Heart left ventricle (tissue), 13 donors: ENCODE data around the gene CARMIL3.

Experiments
- CTCF ChIP-seq, 12 donors: fragments of 200-600 bp; sonication (generic) in 4 of 12; IDR thresholded peaks; one replicate each; pipeline versions ENCODE4 v1.5.0 to v1.8.0; 2018 to 2022; ENCODE audit warnings: antibody characterized with exemption in 12 of 12, mild to moderate bottlenecking in 5 of 12
- POLR2A ChIP-seq, 2 donors: fragments of 450-650 bp; IDR thresholded peaks; one replicate each; pipeline ENCODE4 v1.6.1; 2017; ENCODE audit warnings: antibody characterized with exemption in 2 of 2, mild to moderate bottlenecking in 2 of 2, moderate library complexity in 2 of 2
- donor health status: ischemic (EF 13 %, LVEDD 7.1; RV severe dilation, severe dysfunction).
- donor health status: DM: no; HTN: yes; CAD: no.
- donor health status: DM: no; HTN: no; CAD: no.
- donor health status: ischemic (EF 25% LVEDD 6.9; RV normal size, moderate dysfunction).
- donor health status: ischemic (EF 25% LVEDD 5.7; RV mildly dilated, moderate dysfunction).
- donor health status: ischemic (EF 35%, LVEDD 5.7; RV mildly dilated, moderate dysfunction).
- donor health status: nonischemic (EF 11% LVEDD 7.7; RV severe dilation, severe dysfunction).
- donor health status: DM: yes; HTN: yes; CAD: no.
- donor health status: PGD.
- donor health status: ischemic (EF 29% LVEDD 5.4; RV normal size, mild dysfunction).
- donor health status: nonischemic (EF 23%, LVEDD 6.1; RV moderate dilation, normal function).

DNA sequence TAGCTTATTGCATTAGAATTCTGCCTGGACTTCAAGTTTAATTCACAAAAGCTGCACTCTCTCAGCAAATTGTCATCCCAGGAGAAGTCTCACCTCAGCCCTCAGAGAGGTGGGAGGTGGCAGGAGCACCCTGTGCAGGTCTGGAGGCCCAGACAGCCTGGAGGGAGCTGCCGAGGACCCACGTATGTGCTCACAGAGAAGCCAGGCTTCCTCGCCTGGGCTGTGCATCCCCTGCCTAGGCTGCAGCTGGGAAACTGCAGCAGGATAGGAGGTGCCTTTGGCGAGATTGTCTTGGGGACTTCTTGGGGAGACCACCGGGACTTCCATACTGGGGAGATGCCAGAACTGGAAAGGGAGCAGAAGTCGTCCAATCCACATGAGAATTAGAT is 28.3 kb downstream of the CARMIL3 start:
- TF ChIP-seq CTCF (IDR thresholded peaks at IDR 0.05) (no peak), POLR2A (IDR thresholded peaks at IDR 0.05) (no peak)
